ENCODE data around the gene CTNNA2. TPM values are rescaled to one million over a fixed set of nuclear protein-coding genes. Genes with fewer than 3 reads are reported as not detected.

The CTNNA2 gene
- total and polyA plus RNA-seq, 2 of the 8 experiments (the other 6 are each of a cell fraction or from before 2014, with no cell fraction given) = 3.9 to 9.0 TPM

DNA sequence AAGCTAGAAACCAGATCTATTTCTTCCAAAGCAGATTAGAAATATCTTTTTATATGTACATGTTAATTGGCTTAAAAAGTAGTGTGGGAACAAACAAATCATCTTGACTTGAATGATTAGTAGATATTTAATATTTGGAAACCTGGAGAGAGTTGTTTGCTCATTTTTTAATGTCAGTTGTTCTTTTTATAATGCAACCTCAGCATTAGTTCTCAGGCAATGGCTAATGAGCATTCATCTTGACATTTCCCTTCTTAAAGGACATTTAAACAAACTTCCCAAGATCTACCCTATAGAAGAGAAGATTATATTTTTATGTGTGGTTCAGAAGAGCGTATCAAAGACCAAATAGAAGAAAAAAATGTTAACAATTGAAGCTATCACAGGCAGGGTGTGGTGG, 334.0 kb downstream of the CTNNA2 start:
- H3K23ac ChIP-seq (ENCODE audit: insufficient read length) = no peak overlapping the region
- no peak overlapping the region for H2BK120ac ChIP-seq (replicated peaks; ENCODE audit: low read depth, low read length)
- no peaks in the 10 kb centered on the region for H3K79me1 ChIP-seq (ENCODE audit: low read depth, low read length)
- H3K27me3 ChIP-seq (replicated peaks in 1 of 4; ENCODE audit: control insufficient read depth in 3 of 4, extremely low read depth in 1 of 4, insufficient read depth in 3 of 4, low read length in 3 of 4) = no peaks in the 10 kb centered on the region
- no peak overlapping the region for H2AFZ ChIP-seq (ENCODE audit: low read length)
- no peak overlapping the region for H3K4me3 ChIP-seq (ENCODE audit: extremely low read depth in 1 of 4, insufficient read depth in 2 of 4, low read depth in 3 of 4, low read length in 4 of 4)
- no peak overlapping the region for H3K4ac ChIP-seq (replicated peaks; ENCODE audit: insufficient read length, low read depth, low read length)
- H3K36me3 ChIP-seq (ENCODE audit: control insufficient read depth in 2 of 4, insufficient read depth in 4 of 4, low read length in 3 of 4) = no peaks in the 10 kb centered on the region
- FAIRE-seq (no peak), DNase-seq (ENCODE audit: low read depth in 1 of 2, low spot score in 2 of 2) (no peak)
- no peak overlapping the region for H3K56ac ChIP-seq (replicated peaks; ENCODE audit: insufficient read length, low read depth, low read length)
- POLR2A ChIA-PET (ENCODE audit: partially characterized antibody) = interaction anchor here (0.7 kb wide), 1 partner anchor 8 kb away, joined by 3 read pairs; no protein-coding TSS in a partner anchor
- H4K20me1 ChIP-seq (replicated peaks in 1 of 2; ENCODE audit: control insufficient read depth in 1 of 2, insufficient read depth in 2 of 2, low read length in 2 of 2) = no peaks in the 10 kb centered on the region
- CTCF ChIA-PET (ENCODE audit: partially characterized antibody) = interaction anchor here (0.8 to 3.1 kb wide), 4 partner anchors 9 to 35 kb away, joined by 3 to 29 read pairs (median 3); no protein-coding TSS in a partner anchor
- no peak overlapping the region for H3K4me2 ChIP-seq (ENCODE audit: insufficient read depth in 1 of 2, low read depth in 2 of 2, low read length in 2 of 2)
- no peak overlapping the region for H3K14ac ChIP-seq (ENCODE audit: insufficient read length)
- no peak overlapping the region for H3K18ac ChIP-seq (ENCODE audit: extremely low read depth, low read length)
- H3K9ac ChIP-seq (replicated peaks in 1 of 4; ENCODE audit: extremely low read depth in 1 of 4, low read depth in 3 of 4, low read length in 3 of 4) = no peak overlapping the region
- no peak overlapping the region for H2BK15ac ChIP-seq (ENCODE audit: low read length)
- no peaks in the 10 kb centered on the region for H3K9me3 ChIP-seq (ENCODE audit: insufficient read depth in 2 of 2, low read depth in 1 of 2, low read length in 1 of 2)
- no peak overlapping the region for H3K27ac ChIP-seq (ENCODE audit: low read depth, low read length)
- no peak overlapping the region for H2BK12ac ChIP-seq (ENCODE audit: low read depth, low read length)
- H3K79me2 ChIP-seq (ENCODE audit: control insufficient read depth in 1 of 2, insufficient read depth in 2 of 2, low read length in 2 of 2) = no peaks in the 10 kb centered on the region
- WGBS, 2 experiments (ENCODE audit: extremely low coverage in 1 of 2, insufficient coverage in 1 of 2, insufficient read length in 1 of 2, insufficient replicate concordance in 2 of 2, low coverage in 1 of 2, low lambda C conversion rate in 2 of 2, missing lambda C conversion rate in 1 of 2) = 100% methylated on average over 1 of the region's 1 CpG; no CpG with 5 or more reads in 1 of the 2 experiments
- H2BK5ac ChIP-seq (ENCODE audit: low read depth, low read length) = no peak overlapping the region
- no peak overlapping the region for H2BK20ac ChIP-seq (ENCODE audit: low read length)
- no peak overlapping the region for H2AK5ac ChIP-seq (ENCODE audit: low read depth, low read length)
- TF ChIP-seq, protein P1, sequence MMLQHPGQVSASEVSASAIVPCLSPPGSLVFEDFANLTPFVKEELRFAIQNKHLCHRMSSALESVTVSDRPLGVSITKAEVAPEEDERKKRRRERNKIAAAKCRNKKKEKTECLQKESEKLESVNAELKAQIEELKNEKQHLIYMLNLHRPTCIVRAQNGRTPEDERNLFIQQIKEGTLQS (IDR thresholded peaks at IDR 0.05; ENCODE audit: insufficient read depth, low read depth, low read length) = no peak
- TF ChIP-seq HDAC2 (IDR thresholded peaks at IDR 0.05; ENCODE audit: borderline replicate concordance in 1 of 2, low read depth in 2 of 2, low read length in 2 of 2) = no peak
- no peak for TF ChIP-seq SP4 (IDR thresholded peaks at IDR 0.05; ENCODE audit: low read length)
- TF ChIP-seq, protein P2, sequence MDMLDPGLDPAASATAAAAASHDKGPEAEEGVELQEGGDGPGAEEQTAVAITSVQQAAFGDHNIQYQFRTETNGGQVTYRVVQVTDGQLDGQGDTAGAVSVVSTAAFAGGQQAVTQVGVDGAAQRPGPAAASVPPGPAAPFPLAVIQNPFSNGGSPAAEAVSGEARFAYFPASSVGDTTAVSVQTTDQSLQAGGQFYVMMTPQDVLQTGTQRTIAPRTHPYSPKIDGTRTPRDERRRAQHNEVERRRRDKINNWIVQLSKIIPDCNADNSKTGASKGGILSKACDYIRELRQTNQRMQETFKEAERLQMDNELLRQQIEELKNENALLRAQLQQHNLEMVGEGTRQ (IDR thresholded peaks at IDR 0.05; ENCODE audit: low read length) = no peak
- TF ChIP-seq RBBP5 (IDR thresholded peaks at IDR 0.05; ENCODE audit: borderline replicate concordance, low read depth, low read length) = no peak
- no peak overlapping the region for H4K5ac ChIP-seq (ENCODE audit: insufficient read length, low read depth, low read length)
- peaks cover 0 to 11% (median 5%) of the 10 kb centered on the region in 4 experiments; a peak in 3 of 7 replicates for H3K4me1 ChIP-seq (replicated peaks in 1 of 4; ENCODE audit: control insufficient read depth in 3 of 4, insufficient read depth in 4 of 4, low read length in 3 of 4)
- H4K8ac ChIP-seq (ENCODE audit: extremely low read depth, insufficient read depth, low read length) = no peak overlapping the region
- H4K91ac ChIP-seq (replicated peaks; ENCODE audit: insufficient read length, low read length) = no peak overlapping the region
- H3K23me2 ChIP-seq (ENCODE audit: low read depth, low read length) = no peaks in the 10 kb centered on the region

Measured in H1 (cell line).